GM21576 (cell line): ENCODE data around the gene IZUMO4.
"Not testable (repeated sequence)": the region's sequence is repeated elsewhere in the genome, so short reads cannot be mapped to it uniquely, and the experiment has no call there.

ENCODE experiments used
- ATAC-seq: cut with Tn5 transposase; IDR thresholded peaks from one replicate; pipeline ENCODE4 v1.9.1; 2021; ENCODE audit warnings: mild to moderate bottlenecking, moderate library complexity; ENCODE audit not compliant: unreplicated experiment

The IZUMO4 gene

GRCh38 chr19:2080336-2080988 lies 16.3 kb upstream of the IZUMO4 start:
- no peak for ATAC-seq

GRCh38 chr19:2081873-2082810 lies 14.6 kb upstream of the IZUMO4 start:
- ATAC-seq: no peak

- no peak for ATAC-seq
Observed at GRCh38 chr19:2083174-2083854, 13.4 kb upstream of the IZUMO4 start.

GRCh38 chr19:2084993-2085720 lies 11.6 kb upstream of the IZUMO4 start:
- peak; percentile 29 for ATAC-seq

- ATAC-seq: not testable (repeated sequence)
Observed at GRCh38 chr19:2086695-2087620, 9.8 kb upstream of the IZUMO4 start.

- no peak for ATAC-seq
Observed at GRCh38 chr19:2087621-2088100, 9.1 kb upstream of the IZUMO4 start.

- no peak for ATAC-seq
Observed at GRCh38 chr19:2089001-2089711, 7.6 kb upstream of the IZUMO4 start.

- no peak for ATAC-seq
Observed at GRCh38 chr19:2089727-2090053, 7.0 kb upstream of the IZUMO4 start.

GRCh38 chr19:2091926-2092525 lies 4.7 kb upstream of the IZUMO4 start:
- not testable (repeated sequence) for ATAC-seq

- ATAC-seq: peak; percentile 25
Observed at GRCh38 chr19:2096034-2096479, 658 bp upstream of the IZUMO4 start, which contains the start of gene MOB3A. Gene MOB3A (minus strand): TSS chr19:2096326. CDS start chr19:2078560, 17,766 bp downstream.

- peak; percentile 6 for ATAC-seq
Observed at GRCh38 chr19:2097203-2097885, 629 bp downstream of the IZUMO4 start.

- no peak for ATAC-seq
Observed at GRCh38 chr19:2097886-2098327, 1.2 kb downstream of the IZUMO4 start.

- no peak for ATAC-seq
Observed at GRCh38 chr19:2099054-2099501, 2.4 kb downstream of the IZUMO4 start.

GRCh38 chr19:2099937-2100718 lies 3.4 kb downstream of the IZUMO4 start:
- no peak for ATAC-seq

GRCh38 chr19:2100719-2101061 lies 4.0 kb downstream of the IZUMO4 start:
- ATAC-seq: no peak

GRCh38 chr19:2101417-2102335 lies 5.0 kb downstream of the IZUMO4 start:
- ATAC-seq: no peak
